ENCODE results near the gene CCNG2.

The CCNG2 gene

GRCh38 chr4:77194989-77195388 lies 38.0 kb downstream of the CCNG2 start:
- H3K4me3 ChIP-seq (replicated peaks; ENCODE audit: insufficient read depth, low read length): no peak overlapping the region
- no peak for DNase-seq (ENCODE audit: low read depth in 1 of 2, low spot score in 1 of 2)
- no peaks in the 10 kb centered on the region for H3K27me3 ChIP-seq (ENCODE audit: insufficient read depth, poor library complexity, severe bottlenecking)
- H3K27ac ChIP-seq (replicated peaks): no peak overlapping the region
- no peak for TF ChIP-seq GABPA (IDR thresholded peaks at IDR 0.05; ENCODE audit: low read depth)
- no peak for TF ChIP-seq SPI1 (IDR thresholded peaks at IDR 0.05; ENCODE audit: borderline replicate concordance, low read depth)

GRCh38 chr4:77196866-77197265 lies 39.9 kb downstream of the CCNG2 start:
- Histone ChIP-seq H3K27ac (replicated peaks) (no peak overlapping the region), H3K4me3 (replicated peaks; ENCODE audit: insufficient read depth, low read length) (no peak overlapping the region), H3K27me3 (ENCODE audit: insufficient read depth, poor library complexity, severe bottlenecking) (no peaks in the 10 kb centered on the region)
- DNase-seq (ENCODE audit: low read depth in 1 of 2, low spot score in 1 of 2): peak in 1 of 2 experiments; percentile 55
- TF ChIP-seq POLR2AphosphoS5 (IDR thresholded peaks at IDR 0.05; ENCODE audit: low read depth) (no peak), SPI1 (IDR thresholded peaks at IDR 0.05; ENCODE audit: borderline replicate concordance, low read depth) (no peak), CTCF (IDR thresholded peaks at IDR 0.05; ENCODE audit: insufficient read depth, low read length) (no peak), GABPA (IDR thresholded peaks at IDR 0.05; ENCODE audit: low read depth) (no peak), REST (IDR thresholded peaks at IDR 0.05; ENCODE audit: insufficient replicate concordance, low read depth) (no peak)

GRCh38 chr4:77197361-77197760 lies 40.4 kb downstream of the CCNG2 start:
- Histone ChIP-seq H3K4me3 (replicated peaks; ENCODE audit: insufficient read depth, low read length) (no peak overlapping the region), H3K27me3 (ENCODE audit: insufficient read depth, poor library complexity, severe bottlenecking) (no peaks in the 10 kb centered on the region), H3K27ac (replicated peaks) (no peak overlapping the region)
- TF ChIP-seq GABPA (IDR thresholded peaks at IDR 0.05; ENCODE audit: low read depth): no peak
- TF ChIP-seq POLR2AphosphoS5 (IDR thresholded peaks at IDR 0.05; ENCODE audit: low read depth): no peak
- TF ChIP-seq SPI1 (IDR thresholded peaks at IDR 0.05; ENCODE audit: borderline replicate concordance, low read depth): no peak
- TF ChIP-seq CTCF (IDR thresholded peaks at IDR 0.05; ENCODE audit: insufficient read depth, low read length): no peak
- no peak for TF ChIP-seq REST (IDR thresholded peaks at IDR 0.05; ENCODE audit: insufficient replicate concordance, low read depth)
- no peak for DNase-seq (ENCODE audit: low read depth in 1 of 2, low spot score in 1 of 2)

GRCh38 chr4:77197831-77198230 lies 40.8 kb downstream of the CCNG2 start:
- Histone ChIP-seq H3K27me3 (ENCODE audit: insufficient read depth, poor library complexity, severe bottlenecking) (no peaks in the 10 kb centered on the region), H3K27ac (replicated peaks) (no peak overlapping the region), H3K4me3 (replicated peaks; ENCODE audit: insufficient read depth, low read length) (no peak overlapping the region)
- TF ChIP-seq CTCF (IDR thresholded peaks at IDR 0.05; ENCODE audit: insufficient read depth, low read length): no peak
- no peak for TF ChIP-seq GABPA (IDR thresholded peaks at IDR 0.05; ENCODE audit: low read depth)
- TF ChIP-seq SPI1 (IDR thresholded peaks at IDR 0.05; ENCODE audit: borderline replicate concordance, low read depth): no peak
- no peak for TF ChIP-seq REST (IDR thresholded peaks at IDR 0.05; ENCODE audit: insufficient replicate concordance, low read depth)
- no peak for TF ChIP-seq POLR2AphosphoS5 (IDR thresholded peaks at IDR 0.05; ENCODE audit: low read depth)
- DNase-seq (ENCODE audit: low read depth in 1 of 2, low spot score in 1 of 2): peak in 1 of 2 experiments; percentile 21
